ENCODE measurements around the gene VPS35. TPM values are rescaled to one million over a fixed set of nuclear protein-coding genes. Genes with fewer than 3 reads are reported as not detected.

VPS35 gene
- 70.9 TPM for polyA plus RNA-seq (2013, experiment 1 of 2)
- 73.2 TPM for polyA plus RNA-seq (2013, experiment 2 of 2)

GRCh38 chr16:46688654-46689364, at the start of gene VPS35:
VPS35 (minus strand) TSS chr16:46689178; CDS start chr16:46689133, 45 bp downstream.
- Histone ChIP-seq H2AFZ (ENCODE audit: low read depth, low read length) (peak within 1 kb of the TSS; percentile 86), H3K23ac (ENCODE audit: low read length in 2 of 2) (no peak within 1 kb of the TSS), H2BK120ac (ENCODE audit: low read depth, low read length) (peak within 1 kb of the TSS; percentile 66), H3K4ac (ENCODE audit: low read depth in 1 of 2, low read length in 2 of 2) (peak within 1 kb of the TSS; percentile 85 to 91), H3K18ac (ENCODE audit: low read depth in 1 of 2, low read length in 2 of 2) (peak within 1 kb of the TSS; percentile 92 to 99), H2BK12ac (ENCODE audit: low read length in 2 of 2) (peak within 1 kb of the TSS in 1 of 2 experiments; percentile 51), H3K9ac (ENCODE audit: low read length) (peak within 1 kb of the TSS; percentile 98), H3K9me3 (ENCODE audit: control insufficient read depth, low read length) (no peaks in the 10 kb centered on the region), H2AK5ac (ENCODE audit: low read length, severe bottlenecking) (no peak within 1 kb of the TSS), H3K4me1 (ENCODE audit: control insufficient read depth, insufficient read depth, low read depth, low read length) (peaks cover 6% of the 10 kb centered on the region), H3K14ac (ENCODE audit: low read length in 2 of 2) (peak within 1 kb of the TSS in 1 of 2 experiments; percentile 84), H2BK5ac (ENCODE audit: low read depth, low read length, poor library complexity, severe bottlenecking) (peak within 1 kb of the TSS; percentile 85), H3K27me3 (ENCODE audit: control insufficient read depth in 1 of 2, insufficient read depth in 1 of 2, low read length in 2 of 2) (no peaks in the 10 kb centered on the region), H3K79me1 (replicated peaks; ENCODE audit: low read length, poor library complexity, severe bottlenecking) (no peaks in the 10 kb centered on the region), H3K4me2 (ENCODE audit: low read length, poor library complexity, severe bottlenecking) (peak within 1 kb of the TSS; percentile 76), H2BK15ac (ENCODE audit: low read depth, poor library complexity, severe bottlenecking) (no peak within 1 kb of the TSS), H3K4me3 (ENCODE audit: insufficient read depth in 1 of 2, low read depth in 1 of 2, low read length in 2 of 2) (peak within 1 kb of the TSS; percentile 85), H3K27ac (ENCODE audit: low read length, poor library complexity, severe bottlenecking) (peak within 1 kb of the TSS; percentile 93), H3K36me3 (ENCODE audit: control insufficient read depth in 1 of 2, insufficient read depth in 2 of 2, low read depth in 1 of 2, low read length in 2 of 2) (peaks cover 0 to 3% of the 10 kb centered on the region in 2 experiments), H4K91ac (ENCODE audit: low read length) (peak within 1 kb of the TSS; percentile 99), H4K8ac (ENCODE audit: low read length) (peak within 1 kb of the TSS; percentile 100)
- peak; percentile 99 for DNase-seq
- WGBS, result under 1% methylated on average over 50 of the region's 54 CpGs

- Histone ChIP-seq H3K79me1 (replicated peaks; ENCODE audit: low read length, poor library complexity, severe bottlenecking) (no peaks in the 10 kb centered on the region), H3K27ac (ENCODE audit: low read length, poor library complexity, severe bottlenecking) (no peak overlapping the region), H3K18ac (ENCODE audit: low read depth in 1 of 2, low read length in 2 of 2) (no peak overlapping the region), H3K36me3 (ENCODE audit: control insufficient read depth in 1 of 2, insufficient read depth in 2 of 2, low read depth in 1 of 2, low read length in 2 of 2) (no peaks in the 10 kb centered on the region), H4K91ac (ENCODE audit: low read length) (no peak overlapping the region), H3K4ac (ENCODE audit: low read depth in 1 of 2, low read length in 2 of 2) (no peak overlapping the region), H3K9me3 (ENCODE audit: control insufficient read depth, low read length) (no peaks in the 10 kb centered on the region), H2AFZ (ENCODE audit: low read depth, low read length) (no peak overlapping the region), H4K8ac (ENCODE audit: low read length) (no peak overlapping the region), H3K14ac (ENCODE audit: low read length in 2 of 2) (no peak overlapping the region), H3K4me3 (ENCODE audit: insufficient read depth in 1 of 2, low read depth in 1 of 2, low read length in 2 of 2) (no peak overlapping the region), H2BK12ac (ENCODE audit: low read length in 2 of 2) (no peak overlapping the region), H3K4me2 (ENCODE audit: low read length, poor library complexity, severe bottlenecking) (no peak overlapping the region), H2BK15ac (ENCODE audit: low read depth, poor library complexity, severe bottlenecking) (no peak overlapping the region), H3K9ac (ENCODE audit: low read length) (no peak overlapping the region), H2BK5ac (ENCODE audit: low read depth, low read length, poor library complexity, severe bottlenecking) (no peak overlapping the region), H3K27me3 (ENCODE audit: control insufficient read depth in 1 of 2, insufficient read depth in 1 of 2, low read length in 2 of 2) (peaks cover under 1 to 9% of the 10 kb centered on the region in 2 experiments), H2BK120ac (ENCODE audit: low read depth, low read length) (no peak overlapping the region), H3K4me1 (ENCODE audit: control insufficient read depth, insufficient read depth, low read depth, low read length) (peaks cover 4% of the 10 kb centered on the region), H2AK5ac (ENCODE audit: low read length, severe bottlenecking) (no peak overlapping the region), H3K23ac (ENCODE audit: low read length in 2 of 2) (no peak overlapping the region)
- 96% methylated on average over 14 of the region's 14 CpGs for WGBS
- DNase-seq, result no peak
Measured at GRCh38 chr16:46737621-46738214, 48.7 kb upstream of the VPS35 start.

GRCh38 chr16:46736695-46737094, 47.7 kb upstream of the VPS35 start:
- H3K14ac ChIP-seq (ENCODE audit: low read length in 2 of 2), result no peak overlapping the region
- H3K9me3 ChIP-seq (ENCODE audit: control insufficient read depth, low read length), result no peaks in the 10 kb centered on the region
- H4K8ac ChIP-seq (ENCODE audit: low read length), result no peak overlapping the region
- H3K27ac ChIP-seq (ENCODE audit: low read length, poor library complexity, severe bottlenecking), result no peak overlapping the region
- H3K23ac ChIP-seq (ENCODE audit: low read length in 2 of 2), result no peak overlapping the region
- H2BK5ac ChIP-seq (ENCODE audit: low read depth, low read length, poor library complexity, severe bottlenecking), result peak overlapping the region; percentile 22
- no peak overlapping the region for H3K9ac ChIP-seq (ENCODE audit: low read length)
- peak overlapping the region; percentile 80 for H2BK15ac ChIP-seq (ENCODE audit: low read depth, poor library complexity, severe bottlenecking)
- H4K91ac ChIP-seq (ENCODE audit: low read length), result peak overlapping the region; percentile 7
- no peak overlapping the region for H3K4me2 ChIP-seq (ENCODE audit: low read length, poor library complexity, severe bottlenecking)
- H3K4me1 ChIP-seq (ENCODE audit: control insufficient read depth, insufficient read depth, low read depth, low read length), result peaks cover 4% of the 10 kb centered on the region
- H3K79me1 ChIP-seq (replicated peaks; ENCODE audit: low read length, poor library complexity, severe bottlenecking), result no peaks in the 10 kb centered on the region
- H3K4me3 ChIP-seq (ENCODE audit: insufficient read depth in 1 of 2, low read depth in 1 of 2, low read length in 2 of 2), result peak overlapping the region in 1 of 2 experiments; percentile 14
- H3K27me3 ChIP-seq (ENCODE audit: control insufficient read depth in 1 of 2, insufficient read depth in 1 of 2, low read length in 2 of 2), result peaks cover 6 to 13% of the 10 kb centered on the region in 2 experiments
- peak overlapping the region; percentile 57 for H2AFZ ChIP-seq (ENCODE audit: low read depth, low read length)
- H3K36me3 ChIP-seq (ENCODE audit: control insufficient read depth in 1 of 2, insufficient read depth in 2 of 2, low read depth in 1 of 2, low read length in 2 of 2), result no peaks in the 10 kb centered on the region
- H3K4ac ChIP-seq (ENCODE audit: low read depth in 1 of 2, low read length in 2 of 2), result no peak overlapping the region
- H2BK12ac ChIP-seq (ENCODE audit: low read length in 2 of 2), result no peak overlapping the region
- H2AK5ac ChIP-seq (ENCODE audit: low read length, severe bottlenecking), result no peak overlapping the region
- peak; percentile 18 for DNase-seq
- no peak overlapping the region for H2BK120ac ChIP-seq (ENCODE audit: low read depth, low read length)
- H3K18ac ChIP-seq (ENCODE audit: low read depth in 1 of 2, low read length in 2 of 2), result peak overlapping the region in 1 of 2 experiments; percentile 25
- 67% methylated on average over 11 of the region's 12 CpGs for WGBS

GRCh38 chr16:46733319-46733830, 44.4 kb upstream of the VPS35 start:
- H3K9me3 ChIP-seq (ENCODE audit: control insufficient read depth, low read length), result no peaks in the 10 kb centered on the region
- WGBS, result 93% methylated on average over 7 of the region's 9 CpGs

More at GRCh38 chr16:46733319-46733830, 44.4 kb upstream of the VPS35 start:
- peaks cover 4% of the 10 kb centered on the region for H3K4me1 ChIP-seq (ENCODE audit: control insufficient read depth, insufficient read depth, low read depth, low read length)
- no peak overlapping the region for H3K14ac ChIP-seq (ENCODE audit: low read length in 2 of 2)
- H2AFZ ChIP-seq (ENCODE audit: low read depth, low read length), result no peak overlapping the region
- no peaks in the 10 kb centered on the region for H3K79me1 ChIP-seq (replicated peaks; ENCODE audit: low read length, poor library complexity, severe bottlenecking)
- H4K8ac ChIP-seq (ENCODE audit: low read length), result no peak overlapping the region
- H3K9ac ChIP-seq (ENCODE audit: low read length), result no peak overlapping the region
- no peak overlapping the region for H2BK120ac ChIP-seq (ENCODE audit: low read depth, low read length)
- no peak overlapping the region for H2BK5ac ChIP-seq (ENCODE audit: low read depth, low read length, poor library complexity, severe bottlenecking)
- no peak overlapping the region for H2AK5ac ChIP-seq (ENCODE audit: low read length, severe bottlenecking)
- H3K23ac ChIP-seq (ENCODE audit: low read length in 2 of 2), result no peak overlapping the region
- peaks cover 6 to 20% of the 10 kb centered on the region in 2 experiments for H3K27me3 ChIP-seq (ENCODE audit: control insufficient read depth in 1 of 2, insufficient read depth in 1 of 2, low read length in 2 of 2)
- no peak overlapping the region for H3K27ac ChIP-seq (ENCODE audit: low read length, poor library complexity, severe bottlenecking)
- DNase-seq, result no peak
- H2BK15ac ChIP-seq (ENCODE audit: low read depth, poor library complexity, severe bottlenecking), result no peak overlapping the region
- H2BK12ac ChIP-seq (ENCODE audit: low read length in 2 of 2), result no peak overlapping the region
- no peak overlapping the region for H4K91ac ChIP-seq (ENCODE audit: low read length)
- H3K18ac ChIP-seq (ENCODE audit: low read depth in 1 of 2, low read length in 2 of 2), result no peak overlapping the region
- no peak overlapping the region for H3K4me3 ChIP-seq (ENCODE audit: insufficient read depth in 1 of 2, low read depth in 1 of 2, low read length in 2 of 2)
- H3K36me3 ChIP-seq (ENCODE audit: control insufficient read depth in 1 of 2, insufficient read depth in 2 of 2, low read depth in 1 of 2, low read length in 2 of 2), result no peaks in the 10 kb centered on the region
- no peak overlapping the region for H3K4me2 ChIP-seq (ENCODE audit: low read length, poor library complexity, severe bottlenecking)
- H3K4ac ChIP-seq (ENCODE audit: low read depth in 1 of 2, low read length in 2 of 2), result no peak overlapping the region
